Tongue (tissue), 2 donors: ENCODE data around the gene MICOS13. TPM values are rescaled to one million over a fixed set of nuclear protein-coding genes. Genes with fewer than 3 reads are reported as not detected.
"Not testable (repeated sequence)": the region's sequence is repeated elsewhere in the genome, so short reads cannot be mapped to it uniquely, and the experiment has no call there.

Experiments used
- DNase-seq: peaks from one replicate; pipeline ENCODE4 v3.0.0-alpha.2; 2015
- total RNA-seq: library from RNA; depleted of rRNA; stranded (reverse); fragments of >200 nt; gene quantifications from one replicate; pipeline ENCODE4 v1.2.3, GENCODE V29; 2014

MICOS13 gene
- total RNA-seq, 1 donor from 2014 or later, result 49.1 TPM

DNA sequence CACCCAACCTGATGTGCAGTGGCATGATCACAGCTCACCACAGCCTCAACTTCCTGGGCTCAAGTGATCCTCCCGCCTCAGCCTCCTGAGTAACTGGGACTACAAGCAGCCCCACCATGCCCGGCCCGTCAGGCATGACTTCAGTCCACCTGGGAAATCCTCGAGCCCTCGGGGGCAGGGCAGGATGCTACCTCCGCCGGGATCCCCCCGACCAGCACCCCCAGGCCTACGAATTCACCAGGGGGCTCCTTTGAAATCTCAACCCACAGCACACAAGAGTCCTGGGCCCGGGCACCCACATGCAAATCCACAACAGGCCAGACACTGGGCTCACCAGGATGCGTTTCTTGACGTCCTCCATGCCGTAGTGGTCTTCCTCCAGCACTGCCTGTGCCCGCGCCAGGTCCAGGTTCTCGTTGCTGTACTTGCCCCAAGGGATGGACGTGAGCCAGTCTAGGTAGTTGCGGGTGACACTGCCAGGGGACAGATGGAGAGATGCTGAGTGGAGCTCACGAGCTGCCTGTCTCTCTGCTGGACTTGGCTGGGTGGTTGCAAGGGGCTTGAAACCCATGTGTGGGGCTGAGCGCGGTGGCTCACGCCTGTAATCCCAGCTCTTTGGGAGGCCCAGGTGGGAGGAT lies 20.3 kb upstream of the MICOS13 start:
- no peak for DNase-seq

DNA sequence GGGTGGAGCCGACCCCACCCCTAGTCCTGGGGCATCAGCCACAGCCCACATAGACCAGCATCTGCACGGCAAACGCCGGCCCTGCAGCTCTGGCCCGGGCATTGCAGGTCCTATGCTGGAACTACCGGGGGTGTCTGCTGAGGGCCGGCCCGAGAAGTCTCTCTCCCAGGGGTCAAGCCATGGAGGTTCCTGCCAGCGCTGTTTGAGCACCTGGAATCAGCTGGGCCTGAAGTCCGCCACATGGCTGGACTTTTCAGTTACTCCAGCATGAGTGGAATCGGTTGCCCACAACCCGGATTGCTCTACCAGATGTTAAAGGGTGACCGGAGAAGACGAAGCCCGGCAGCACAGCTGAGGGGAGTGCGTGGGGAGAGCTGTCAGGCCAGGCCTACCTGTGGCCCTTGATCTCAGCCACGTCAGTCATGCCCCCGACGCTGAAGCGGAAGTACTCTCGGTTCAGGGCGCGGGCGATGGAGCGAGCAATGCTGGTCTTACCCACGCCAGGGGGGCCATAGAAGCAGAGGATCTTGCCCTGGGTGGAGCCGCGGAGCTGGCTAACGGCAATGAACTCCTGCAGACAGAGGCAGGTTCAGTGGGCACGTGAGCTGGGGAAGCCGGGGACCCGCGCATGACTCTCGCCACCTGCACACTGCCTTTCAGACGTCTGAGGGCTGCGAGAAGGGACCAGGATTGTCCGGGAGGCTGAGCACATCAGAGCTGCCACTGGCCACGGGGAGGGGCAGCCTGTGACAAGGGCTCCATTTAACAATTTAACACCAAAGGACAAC lies 18.5 kb upstream of the MICOS13 start:
- DNase-seq, result no peak

DNA sequence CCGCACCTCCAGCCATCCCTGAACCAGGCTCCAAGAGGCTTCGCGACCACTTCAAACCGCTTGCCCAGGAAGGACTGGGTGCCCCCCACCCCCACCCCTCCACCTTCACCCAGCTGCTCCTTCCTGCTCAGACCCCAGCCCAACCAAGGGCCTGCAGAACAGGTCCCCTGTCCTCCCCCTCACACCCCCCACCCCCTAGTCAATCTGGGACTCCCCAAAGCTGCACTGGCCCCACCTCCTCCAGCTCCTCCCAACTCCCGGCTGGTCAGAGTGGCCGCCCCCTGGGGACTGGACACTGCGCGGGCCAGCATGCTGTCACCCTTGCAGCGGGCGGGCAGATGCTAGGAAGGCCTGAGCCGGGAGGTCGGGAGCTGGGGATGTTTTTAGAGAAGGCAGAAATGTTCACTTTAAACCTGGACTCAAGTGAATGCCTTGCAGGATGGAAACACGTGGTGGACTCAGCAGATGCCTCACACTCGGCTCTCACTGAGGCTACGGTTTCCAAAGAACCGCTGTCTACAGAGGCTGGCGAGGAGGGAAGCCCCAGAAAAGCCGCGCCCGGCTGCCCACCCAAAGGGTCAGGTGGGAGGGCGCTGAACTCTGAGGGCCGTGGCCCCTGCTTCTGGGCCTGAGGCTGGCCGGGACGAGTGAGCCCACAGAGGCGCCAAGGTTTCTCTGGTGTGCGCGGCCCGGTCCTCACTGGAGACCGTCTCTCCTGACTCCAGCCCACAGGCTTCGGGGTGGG lies 17.7 kb upstream of the MICOS13 start:
- no peak for DNase-seq

DNA sequence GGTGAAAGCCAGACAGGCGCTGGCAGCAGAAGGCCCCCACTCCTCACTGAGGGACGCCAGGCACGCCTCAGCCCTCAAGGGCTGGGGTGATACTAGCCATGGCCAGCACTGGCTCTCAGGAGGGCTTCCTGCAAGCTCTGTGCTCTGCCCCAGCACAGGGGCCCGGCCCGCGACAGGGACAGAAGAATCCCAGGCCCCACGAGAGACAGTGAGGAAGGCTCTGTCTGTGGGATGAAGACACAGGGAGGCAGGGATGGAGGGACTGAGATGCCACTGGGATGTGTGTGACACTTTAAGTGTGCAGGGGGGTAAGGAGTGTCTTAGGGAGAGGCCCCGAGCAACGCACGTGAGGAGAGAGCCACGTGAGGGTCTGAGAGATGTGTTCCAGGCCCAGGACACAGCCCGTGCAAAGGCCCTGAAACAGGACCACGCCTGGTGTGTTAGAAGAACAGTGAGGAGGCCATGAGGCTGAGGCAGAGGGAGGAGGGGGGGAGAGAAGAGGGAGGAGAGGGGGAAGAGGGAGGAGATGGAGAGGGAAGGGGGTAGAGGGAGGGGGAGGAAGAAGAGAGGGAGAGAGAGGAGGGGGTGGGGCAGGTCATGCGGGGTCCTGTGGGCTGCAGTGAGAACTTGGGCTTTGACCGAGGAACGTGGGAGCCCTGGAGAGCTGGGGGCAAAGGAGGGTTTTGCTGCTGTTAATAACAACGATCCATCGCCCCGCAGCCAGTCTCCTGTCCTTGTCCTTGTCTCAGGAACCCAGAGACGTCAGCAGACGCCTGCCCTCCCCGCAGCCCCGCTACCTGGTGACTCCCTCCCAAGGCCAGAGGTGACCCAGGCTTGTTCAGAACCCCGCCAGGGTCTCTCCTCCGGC lies 16.9 kb upstream of the MICOS13 start:
- DNase-seq, result no peak

DNA sequence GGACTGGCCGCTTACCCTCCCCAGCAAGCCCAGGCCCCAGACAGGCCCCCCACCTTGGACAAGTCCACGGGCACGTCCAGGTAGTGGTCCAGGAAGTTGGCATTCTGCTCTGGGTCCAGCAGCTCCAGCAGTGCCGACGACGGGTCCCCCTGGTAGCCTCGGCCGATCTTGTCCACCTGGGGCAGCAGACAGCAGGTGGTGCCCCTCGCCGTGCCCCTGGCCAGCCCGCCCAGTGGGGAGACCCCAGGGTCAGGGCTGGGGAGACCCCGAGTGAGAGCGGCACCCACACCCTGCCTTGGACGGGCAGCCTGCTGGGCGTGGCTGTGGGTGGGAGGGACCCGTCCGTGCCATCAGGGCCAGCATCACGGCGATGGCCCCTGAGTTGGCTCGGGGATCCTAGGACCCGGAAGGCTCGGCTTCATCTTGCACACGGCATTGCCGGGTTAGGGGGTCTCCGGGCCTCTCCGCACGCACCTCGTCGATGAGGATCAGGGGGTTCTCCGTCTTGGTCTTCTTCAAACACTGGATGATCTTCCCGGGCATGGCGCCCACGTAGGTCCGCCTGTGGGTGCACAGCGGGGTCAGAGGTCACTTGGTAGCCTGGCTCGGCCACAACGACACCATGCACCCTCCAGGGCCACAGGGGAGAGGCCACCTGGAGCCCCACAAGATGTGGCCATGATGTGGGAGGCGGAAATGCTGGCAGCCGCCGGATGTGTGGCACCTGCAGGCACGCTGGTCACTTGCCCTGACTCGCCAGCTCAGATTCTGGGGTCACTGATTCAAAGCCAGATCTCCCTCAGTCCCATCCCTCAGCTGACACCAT lies 16.1 kb upstream of the MICOS13 start:
- DNase-seq, result no peak

DNA sequence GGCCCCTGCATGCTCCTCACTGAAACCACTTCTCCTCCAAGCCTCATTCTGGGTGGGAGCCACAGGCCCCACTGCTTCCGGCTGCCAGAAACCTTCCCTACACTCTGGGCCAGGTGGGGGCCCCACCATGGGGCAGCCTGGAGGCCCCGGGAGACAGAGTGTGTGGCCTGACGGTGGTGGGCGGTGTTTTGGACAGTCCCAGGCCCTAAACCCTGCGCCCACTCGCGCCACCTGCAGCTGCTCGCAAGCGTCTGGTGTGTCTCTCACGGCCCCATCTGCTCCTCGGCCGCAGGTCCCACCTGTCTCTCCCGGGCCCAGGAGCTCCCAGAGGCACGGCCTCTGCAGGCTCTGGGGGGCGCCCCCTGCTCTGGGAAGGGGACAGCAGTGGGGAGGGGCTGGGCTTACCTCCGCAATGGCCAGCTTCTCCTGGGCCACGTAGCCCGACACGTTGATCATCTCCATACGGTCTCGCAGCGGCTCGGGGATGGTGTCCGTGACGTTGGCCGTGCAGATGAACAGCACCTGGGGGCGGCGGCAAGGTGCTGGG lies 15.4 kb upstream of the MICOS13 start:
- peak; percentile 47 for DNase-seq

DNA sequence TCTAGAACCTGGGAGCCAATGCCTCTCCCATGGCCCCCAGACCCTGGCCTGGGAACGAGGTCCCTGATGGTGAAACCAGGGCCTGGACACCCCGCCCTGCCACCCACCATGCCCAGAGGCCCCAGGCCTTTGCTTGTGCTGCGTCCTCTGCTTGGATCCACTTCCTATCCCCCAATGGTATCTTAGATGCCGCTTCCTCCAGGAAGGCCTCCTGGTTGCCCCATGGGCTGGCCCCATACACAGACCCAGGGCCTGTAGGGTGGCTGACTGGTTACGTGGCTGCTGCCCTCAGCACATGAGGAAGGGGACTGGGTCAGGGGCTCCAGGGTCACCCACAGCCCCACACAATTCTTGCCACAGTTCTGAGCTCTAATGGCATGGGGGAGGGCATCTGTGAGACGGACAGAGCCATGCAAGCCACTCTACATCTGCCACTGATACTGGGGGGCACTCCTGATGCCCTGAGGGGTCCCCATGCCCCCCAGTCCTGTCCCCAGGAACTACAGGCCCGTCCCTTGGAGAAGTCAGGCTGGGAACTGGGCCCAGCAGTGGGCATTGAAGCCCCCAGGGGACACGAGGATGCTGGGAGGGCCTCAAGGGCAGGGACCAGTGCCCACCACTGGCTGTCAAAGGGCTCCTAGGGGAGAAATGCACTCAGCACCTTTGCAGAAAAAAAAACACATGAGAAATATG lies 14.8 kb upstream of the MICOS13 start:
- no peak for DNase-seq

DNA sequence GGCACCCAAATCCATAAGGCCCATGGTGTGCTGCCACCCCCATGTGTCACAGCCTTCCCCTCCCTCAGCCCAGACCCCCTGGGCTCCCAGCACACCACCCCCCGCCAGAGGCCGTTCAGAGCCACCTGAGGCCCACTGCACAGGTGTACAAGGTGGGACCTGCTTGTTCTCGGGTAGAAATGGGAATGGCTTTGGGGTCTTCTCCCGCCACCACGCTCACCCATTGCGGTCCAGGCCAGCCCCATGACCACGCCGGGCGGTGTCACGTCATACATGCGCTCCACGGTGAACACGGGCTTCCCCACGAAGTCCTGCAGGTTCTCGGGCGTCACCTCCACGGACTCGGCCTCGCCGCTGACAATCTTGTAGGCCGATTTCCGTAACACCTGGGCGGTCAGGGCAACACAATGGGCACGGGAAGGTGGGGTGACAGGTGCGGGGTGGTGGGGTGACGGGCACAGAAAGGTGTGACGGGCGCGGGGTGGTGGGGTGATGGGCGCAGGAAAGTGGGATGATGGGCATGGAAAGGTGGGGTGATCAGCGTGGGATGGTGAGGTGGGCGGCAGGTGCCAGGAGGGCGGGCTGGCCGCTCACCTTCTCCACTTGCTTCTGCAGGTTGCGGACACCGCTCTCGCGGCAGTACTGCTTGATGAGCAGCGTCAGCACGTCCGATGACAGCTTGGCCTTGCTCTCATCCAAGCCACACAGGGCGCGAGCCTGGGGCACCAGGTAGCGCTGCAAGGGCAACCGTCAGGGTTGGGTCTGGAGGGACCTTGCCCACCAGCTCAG lies 14.0 kb upstream of the MICOS13 start:
- DNase-seq, result no peak

DNA sequence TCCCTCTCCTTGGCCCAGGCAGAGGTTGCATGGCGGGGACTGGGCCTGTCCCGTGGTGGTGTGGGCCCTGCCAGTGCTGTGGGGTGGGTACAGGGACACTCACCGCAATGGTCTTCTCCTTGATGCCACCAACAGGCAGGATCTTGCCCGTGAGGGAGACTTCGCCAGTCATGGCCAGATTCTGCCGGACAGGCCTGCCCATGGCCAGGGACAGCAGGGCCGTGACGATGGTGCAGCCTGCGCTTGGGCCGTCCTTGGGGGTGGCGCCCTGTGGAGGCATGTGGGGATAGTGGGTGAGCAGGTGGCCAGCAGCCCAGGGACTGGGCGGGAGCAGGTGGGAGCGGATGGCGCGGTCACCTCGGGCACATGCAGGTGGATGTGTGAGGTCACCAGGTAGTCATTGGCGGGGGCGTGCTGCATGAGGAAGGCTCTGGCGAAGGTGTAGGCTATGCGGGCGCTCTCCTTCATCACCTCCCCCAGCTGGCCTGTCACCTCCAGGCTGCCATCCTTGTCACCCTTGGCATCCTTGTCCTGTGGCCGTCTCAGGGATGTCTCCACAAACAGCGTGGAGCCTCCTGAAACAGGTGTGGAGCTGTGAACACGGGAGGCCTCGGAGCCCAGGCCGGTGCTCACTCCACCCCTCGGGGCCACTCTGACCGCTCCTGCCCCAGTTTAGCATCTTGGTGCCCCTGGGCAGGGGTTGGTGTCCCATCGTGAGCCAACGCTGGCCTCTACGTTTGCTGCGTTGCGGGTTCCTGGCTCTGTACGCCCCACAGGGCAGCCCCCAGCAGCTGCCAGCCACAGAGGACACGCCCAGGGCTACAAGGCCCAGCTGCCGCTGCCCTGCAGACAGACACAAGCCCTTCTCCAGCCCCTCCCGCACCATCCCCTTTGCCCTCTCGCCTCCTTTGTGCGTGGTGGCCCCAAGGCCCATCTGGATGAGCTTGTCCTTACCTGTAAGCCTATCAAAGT lies 13.2 kb upstream of the MICOS13 start:
- peak; percentile 81 for DNase-seq

DNA sequence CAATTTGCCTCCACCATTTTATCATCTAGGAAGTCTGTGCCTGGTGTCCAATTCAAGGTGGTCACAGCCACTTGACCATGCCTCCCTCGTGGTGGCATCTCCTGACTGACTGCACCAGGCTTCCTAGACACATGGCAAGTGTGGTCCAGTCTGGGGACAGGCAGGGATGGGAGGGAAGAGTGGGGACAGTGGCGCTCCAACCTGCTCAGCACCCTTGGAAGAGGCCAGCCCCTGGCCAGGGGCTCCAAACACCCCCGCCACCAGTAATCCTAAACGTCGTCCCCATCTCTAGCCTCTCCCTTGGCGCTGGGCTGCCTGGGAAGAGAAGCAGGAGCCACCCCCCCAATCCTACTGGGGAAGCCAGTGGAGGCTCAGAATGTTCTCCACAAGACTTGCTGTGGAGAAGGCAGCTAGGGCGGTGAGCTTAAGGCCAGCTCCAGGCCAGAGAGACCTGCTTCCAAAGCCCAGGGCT lies 12.4 kb upstream of the MICOS13 start:
- no peak for DNase-seq

DNA sequence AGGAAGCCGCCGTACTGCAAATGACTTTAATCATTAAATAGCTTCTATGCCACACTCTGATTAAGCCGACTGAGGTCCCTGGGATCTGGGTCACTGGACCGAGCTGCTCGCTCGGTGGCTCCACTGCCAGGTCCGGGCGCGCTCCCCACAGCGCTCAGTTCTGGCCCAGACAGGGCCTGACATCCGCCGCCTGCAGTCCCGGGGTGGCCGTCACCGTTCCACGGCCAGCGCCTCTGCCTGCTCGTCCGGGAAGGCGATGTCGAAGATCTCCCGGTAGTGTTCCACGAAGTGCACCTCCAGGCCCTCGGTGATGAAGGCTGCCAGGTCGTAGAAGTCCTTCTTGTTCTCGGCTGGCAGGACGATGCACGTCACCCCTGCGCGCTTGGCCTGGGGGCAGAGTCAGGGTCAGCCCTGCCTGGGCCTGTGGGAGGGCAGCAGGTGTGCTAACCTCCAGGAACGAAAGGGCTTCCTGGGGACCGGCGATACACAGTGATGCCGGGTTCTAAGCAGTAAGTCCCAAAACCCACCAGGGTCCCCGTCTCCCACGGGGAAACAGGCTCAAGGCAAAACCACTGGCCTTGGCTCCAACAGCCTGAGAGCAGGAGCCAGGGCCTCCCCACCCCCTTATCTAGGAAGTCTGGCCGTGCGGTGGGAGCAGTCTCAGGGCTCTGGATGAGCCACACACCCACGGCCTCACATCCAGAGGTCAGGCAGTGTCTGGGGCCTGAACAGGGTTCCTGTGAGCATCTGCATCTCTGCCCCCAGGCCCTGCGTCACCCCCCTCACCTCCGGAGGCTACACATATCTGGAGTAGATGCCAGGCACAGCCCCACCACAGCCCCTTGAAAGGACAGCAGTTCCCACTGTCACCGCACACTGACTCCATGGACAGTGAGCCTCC lies 11.8 kb upstream of the MICOS13 start:
- no peak for DNase-seq

DNA sequence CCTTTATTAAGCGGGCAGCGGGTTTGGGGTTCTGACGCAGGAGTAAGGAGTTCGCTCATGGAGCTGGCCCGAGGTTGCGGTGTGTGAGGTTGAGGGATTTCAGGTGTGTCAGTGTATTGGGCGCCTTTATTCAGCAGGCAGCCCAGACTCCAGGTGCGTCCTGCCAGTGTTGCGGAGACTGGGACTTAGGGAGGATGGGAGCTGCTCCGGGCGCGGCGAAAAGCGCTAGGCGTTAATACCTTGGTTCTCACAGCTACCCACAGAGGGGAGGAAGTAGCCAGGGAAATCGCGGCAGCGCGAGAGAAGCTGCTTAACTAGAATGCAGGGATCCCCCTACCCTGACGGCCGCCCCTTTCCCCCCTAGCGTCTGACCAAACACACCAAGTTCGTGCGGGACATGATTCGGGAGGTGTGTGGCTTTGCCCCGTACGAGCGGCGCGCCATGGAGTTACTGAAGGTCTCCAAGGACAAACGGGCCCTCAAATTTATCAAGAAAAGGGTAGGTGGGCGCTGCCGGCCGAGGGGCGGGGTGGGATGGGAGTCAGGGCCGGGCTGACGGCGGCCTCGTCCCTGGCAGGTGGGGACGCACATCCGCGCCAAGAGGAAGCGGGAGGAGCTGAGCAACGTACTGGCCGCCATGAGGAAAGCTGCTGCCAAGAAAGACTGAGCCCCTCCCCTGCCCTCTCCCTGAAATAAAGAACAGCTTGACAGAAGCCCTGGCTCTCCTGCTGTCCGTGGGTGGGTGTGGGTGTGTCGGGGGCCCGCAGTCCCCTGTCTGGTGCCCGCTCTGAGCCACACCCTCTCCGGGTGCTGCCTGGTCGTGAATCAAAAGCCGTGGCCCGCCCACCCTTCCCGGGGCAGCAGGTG lies 10.9 kb upstream of the MICOS13 start:
- DNase-seq, result peak; percentile 85

DNA sequence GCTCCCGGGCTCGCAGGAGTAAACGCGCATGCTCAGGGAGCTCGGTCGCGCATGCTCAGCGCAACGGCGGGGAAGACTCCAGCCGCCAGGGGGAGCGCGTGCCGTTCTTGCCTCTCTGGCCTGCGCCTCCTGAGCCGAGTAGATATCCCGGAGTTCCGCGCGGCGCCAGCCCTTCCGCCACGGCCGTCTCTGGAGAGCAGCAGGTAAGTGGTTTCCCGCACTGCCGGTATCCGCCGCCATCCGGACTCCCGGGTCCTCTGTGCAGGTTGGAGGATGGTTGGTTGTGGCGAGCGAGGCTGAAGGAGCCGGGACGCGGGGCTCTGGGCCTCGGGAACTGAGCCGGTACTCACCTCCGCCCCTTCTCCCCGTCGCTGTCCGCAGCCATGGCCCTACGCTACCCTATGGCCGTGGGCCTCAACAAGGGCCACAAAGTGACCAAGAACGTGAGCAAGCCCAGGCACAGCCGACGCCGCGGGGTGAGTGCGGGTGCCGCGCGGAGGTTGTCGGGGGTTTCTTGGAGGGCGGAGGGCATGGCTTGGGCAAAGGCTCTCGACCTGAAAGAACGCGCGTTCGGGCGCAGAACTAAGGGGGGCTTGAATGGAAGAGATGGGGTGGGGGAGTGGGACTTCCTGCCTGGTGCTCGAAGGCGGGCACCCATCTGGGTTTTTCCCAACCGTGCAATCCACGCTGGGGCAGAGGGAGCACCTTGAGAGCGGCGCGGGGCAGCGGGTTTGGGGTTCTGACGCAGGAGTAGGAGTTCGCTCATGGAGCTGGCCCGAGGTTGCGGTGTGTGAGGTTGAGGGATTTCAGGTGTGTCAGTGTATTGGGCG lies 10.0 kb upstream of the MICOS13 start, which contains the start of gene RPL36:
Gene RPL36, plus strand, starts transcription at position 171 of the 830 bp plus-strand sequence. Its CDS starts 213 bp downstream, at position 384.
- peak; percentile 99 for DNase-seq

DNA sequence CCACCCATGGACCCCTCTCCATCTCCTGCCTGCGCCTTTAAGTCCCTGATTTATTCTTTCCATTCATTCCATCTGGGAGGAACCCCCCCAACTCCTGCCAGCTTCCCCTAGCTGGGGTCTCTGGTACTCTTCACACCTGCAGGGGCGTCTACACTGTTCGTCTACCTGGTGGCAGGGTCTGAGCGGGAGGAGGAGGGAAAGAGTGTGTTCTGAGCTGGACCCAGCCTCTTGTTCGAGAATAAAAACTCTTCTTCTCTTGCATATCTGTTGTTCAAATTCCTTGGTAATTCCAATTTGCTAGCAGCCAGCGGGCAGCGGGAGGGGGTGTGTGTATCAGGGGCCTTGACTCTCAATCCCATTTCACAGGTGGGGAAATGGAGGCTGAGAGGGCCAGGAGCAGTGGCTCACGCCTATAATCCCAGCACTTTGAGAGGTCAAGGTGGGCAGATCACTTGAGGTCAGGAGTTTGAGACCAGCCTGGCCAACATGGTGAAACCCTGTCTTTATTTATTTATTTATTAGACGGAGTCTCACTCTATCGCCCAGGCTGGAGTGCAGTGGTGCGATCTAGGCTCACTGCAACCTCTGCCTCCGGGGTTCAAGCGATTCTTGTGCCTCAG lies 8.1 kb upstream of the MICOS13 start:
- not testable (repeated sequence) for DNase-seq
